PC-9 (cell line): ENCODE measurements around the gene RYR2. TPM values are rescaled to one million over a fixed set of nuclear protein-coding genes. Genes with fewer than 3 reads are reported as not detected.

Experiments
- BruUV-seq: library from RNA; stranded (reverse); fragments of 400-500 nt; replicated peaks from 2 replicates; lab custom pipeline; 2021; lab: Mats Ljungman, UMichigan
- CTCF ChIA-PET: fragments of 300-600 bp; sonication (Branson Sonifier 250); formaldehyde crosslinking; loops from one replicate; lab custom pipeline; 2022; ENCODE audit warnings: antibody characterized with exemption; lab: Charles Lee
- POLR2A ChIA-PET: fragments of 300-600 bp; sonication (Branson Sonifier 250); formaldehyde crosslinking; loops from one replicate; lab custom pipeline; 2022; ENCODE audit warnings: antibody characterized with exemption; ENCODE audit not compliant: unreplicated experiment; lab: Charles Lee
- DNase-seq, 2 experiments: peaks; one replicate each; pipeline versions ENCODE4 v3.0.0 to v3.0.0-alpha.2; 2015 to 2022; ENCODE audit warnings: mixed read lengths in 1 of 2
- H2AFZ ChIP-seq: fragments of 200-600 bp; sonication (generic); 2 replicates; pipeline ENCODE4 v1.8.1; 2017; ENCODE audit warnings: antibody characterized with exemption
- H3F3A ChIP-seq: fragments of 200-600 bp; sonication (generic); 2 replicates; pipeline ENCODE4 v1.8.1; 2017; ENCODE audit warnings: antibody characterized with exemption, mild to moderate bottlenecking, low read depth; ENCODE audit not compliant: insufficient read depth
- H3K27ac ChIP-seq: fragments of 200-600 bp; sonication (generic); 2 replicates; pipeline ENCODE4 v1.6.1; 2016; ENCODE audit warnings: mixed run types
- H3K27me3 ChIP-seq: fragments of 200-600 bp; sonication (generic); 2 replicates; pipeline ENCODE4 v1.6.1; 2016; ENCODE audit warnings: low read depth, mixed run types; ENCODE audit not compliant: insufficient read depth
- H3K36me3 ChIP-seq: fragments of 200-600 bp; sonication (generic); 2 replicates; pipeline ENCODE4 v1.6.1; 2016; ENCODE audit warnings: low read depth, mixed run types
- H3K4me1 ChIP-seq: fragments of 200-600 bp; sonication (generic); replicated peaks from 2 replicates; pipeline ENCODE4 v1.6.1; 2016; ENCODE audit warnings: mixed run types; ENCODE audit not compliant: insufficient read depth
- H3K4me2 ChIP-seq: fragments of 200-600 bp; sonication (generic); 2 replicates; pipeline ENCODE4 v1.6.1; 2017; ENCODE audit warnings: mixed run types
- H3K4me3 ChIP-seq: fragments of 200-600 bp; sonication (generic); 2 replicates; pipeline ENCODE4 v1.6.1; 2016; ENCODE audit warnings: mixed run types
- H3K79me2 ChIP-seq: fragments of 200-600 bp; sonication (generic); 2 replicates; pipeline ENCODE4 v1.6.1; 2017; ENCODE audit warnings: low read depth, mixed run types
- H3K9me2 ChIP-seq: fragments of 200-600 bp; sonication (generic); 2 replicates; pipeline ENCODE4 v1.8.1; 2017; ENCODE audit warnings: mild to moderate bottlenecking; ENCODE audit not compliant: insufficient read depth
- H3K9me3 ChIP-seq: fragments of 200-600 bp; sonication (generic); 2 replicates; pipeline ENCODE4 v1.8.1; 2016; ENCODE audit warnings: low read depth; ENCODE audit not compliant: insufficient read depth
- H4K20me1 ChIP-seq: fragments of 200-600 bp; sonication (generic); 2 replicates; pipeline ENCODE4 v1.8.1; 2017; ENCODE audit not compliant: insufficient read depth
- EZH2 ChIP-seq: fragments of 200-600 bp; sonication (generic); IDR thresholded peaks from 2 replicates; pipeline ENCODE4 v1.8.0; 2017; ENCODE audit warnings: antibody characterized with exemption, low read depth
- intact Hi-C: fragments of 100-400 bp; cut with micrococcal nuclease; formaldehyde crosslinking; loops from one replicate; pipeline ENCODE4 v1.10.0; 2022; ENCODE audit not compliant: unreplicated experiment
- total RNA-seq: library from RNA; stranded (reverse); gene quantifications from 2 replicates; pipeline ENCODE4 v1.2.3, GENCODE V29; 2021
- TF ChIP-seq, protein P1 (sequence below): fragments of 200-600 bp; sonication (generic); conservative IDR thresholded peaks from 2 replicates; pipeline ENCODE4 v1.6.1; 2017; ENCODE audit warnings: mixed run types, antibody characterized with exemption, mild to moderate bottlenecking, moderate library complexity

The RYR2 gene
- total RNA-seq, 1 experiment from 2014 or later: not detected

GRCh38 chr1:237134929-237135328, 92.9 kb downstream of the RYR2 start:
- POLR2A ChIA-PET: no interaction called here
- Histone ChIP-seq H3K9me2 (no peaks in the 10 kb centered on the region), H3K27ac (no peak overlapping the region), H2AFZ (no peak overlapping the region), H3K4me1 (no peaks in the 10 kb centered on the region), H3K4me3 (no peak overlapping the region), H3K36me3 (no peaks in the 10 kb centered on the region), H4K20me1 (no peaks in the 10 kb centered on the region), H3K9me3 (no peaks in the 10 kb centered on the region), H3K4me2 (no peak overlapping the region), H3F3A (no peaks in the 10 kb centered on the region), H3K79me2 (no peaks in the 10 kb centered on the region), H3K27me3 (no peaks in the 10 kb centered on the region; the same call in 1 of the 2 replicates)
- no peak for DNase-seq
- intact Hi-C loops: no loop called here
- no TSS peak for BruUV-seq
- TF ChIP-seq EZH2: no peak
- TF ChIP-seq, protein P1, sequence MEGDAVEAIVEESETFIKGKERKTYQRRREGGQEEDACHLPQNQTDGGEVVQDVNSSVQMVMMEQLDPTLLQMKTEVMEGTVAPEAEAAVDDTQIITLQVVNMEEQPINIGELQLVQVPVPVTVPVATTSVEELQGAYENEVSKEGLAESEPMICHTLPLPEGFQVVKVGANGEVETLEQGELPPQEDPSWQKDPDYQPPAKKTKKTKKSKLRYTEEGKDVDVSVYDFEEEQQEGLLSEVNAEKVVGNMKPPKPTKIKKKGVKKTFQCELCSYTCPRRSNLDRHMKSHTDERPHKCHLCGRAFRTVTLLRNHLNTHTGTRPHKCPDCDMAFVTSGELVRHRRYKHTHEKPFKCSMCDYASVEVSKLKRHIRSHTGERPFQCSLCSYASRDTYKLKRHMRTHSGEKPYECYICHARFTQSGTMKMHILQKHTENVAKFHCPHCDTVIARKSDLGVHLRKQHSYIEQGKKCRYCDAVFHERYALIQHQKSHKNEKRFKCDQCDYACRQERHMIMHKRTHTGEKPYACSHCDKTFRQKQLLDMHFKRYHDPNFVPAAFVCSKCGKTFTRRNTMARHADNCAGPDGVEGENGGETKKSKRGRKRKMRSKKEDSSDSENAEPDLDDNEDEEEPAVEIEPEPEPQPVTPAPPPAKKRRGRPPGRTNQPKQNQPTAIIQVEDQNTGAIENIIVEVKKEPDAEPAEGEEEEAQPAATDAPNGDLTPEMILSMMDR: no peak
- CTCF ChIA-PET: no interaction called here

DNA sequence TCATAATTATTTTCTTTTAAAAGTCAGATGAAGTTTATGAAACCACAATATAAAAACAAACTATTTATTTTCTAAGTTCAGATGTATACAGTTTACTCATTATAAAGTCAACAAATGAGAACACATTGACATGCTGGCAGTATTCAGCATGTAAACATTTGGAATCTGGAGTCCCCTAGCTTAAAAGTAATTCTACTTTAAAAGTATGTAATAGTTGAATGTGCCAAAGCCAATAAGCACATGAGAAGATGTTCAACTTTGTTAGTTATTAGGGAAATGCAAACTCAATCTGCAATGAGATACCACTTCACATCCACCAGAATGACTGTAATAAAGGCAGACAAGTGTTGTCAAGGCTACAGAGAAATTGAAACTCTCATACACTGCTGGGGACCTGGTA, 96.6 kb downstream of the RYR2 start:
- no peaks in the 10 kb centered on the region for H3K9me2 ChIP-seq
- CTCF ChIA-PET: no interaction called here
- H3K79me2 ChIP-seq: no peaks in the 10 kb centered on the region

GRCh38 chr1:237139732-237140131, 97.7 kb downstream of the RYR2 start:
- H3K9me2 ChIP-seq: no peaks in the 10 kb centered on the region
- no peaks in the 10 kb centered on the region for H3K4me1 ChIP-seq
- DNase-seq: no peak
- no peaks in the 10 kb centered on the region for H3K9me3 ChIP-seq
- TF ChIP-seq EZH2: no peak
- TF ChIP-seq, protein P1: no peak
- H3K36me3 ChIP-seq: no peaks in the 10 kb centered on the region
- BruUV-seq: no TSS peak
- no peak overlapping the region for H3K4me3 ChIP-seq
- no peak overlapping the region for H2AFZ ChIP-seq
- H3K4me2 ChIP-seq: no peak overlapping the region
- no peaks in the 10 kb centered on the region for H4K20me1 ChIP-seq
- ChIA-PET POLR2A (no interaction called here), CTCF (no interaction called here)
- H3K79me2 ChIP-seq: no peaks in the 10 kb centered on the region
- H3K27ac ChIP-seq: no peak overlapping the region
- peaks cover 9% of the 10 kb centered on the region; the same call in 1 of the 2 replicates for H3K27me3 ChIP-seq
- intact Hi-C loops: no loop called here
- no peaks in the 10 kb centered on the region for H3F3A ChIP-seq

More for the DNA sequence above, 96.6 kb downstream of the RYR2 start:
- intact Hi-C loops: no loop called here
- Histone ChIP-seq H3K4me2 (no peak overlapping the region), H3K4me1 (no peaks in the 10 kb centered on the region), H2AFZ (no peak overlapping the region), H3K4me3 (no peak overlapping the region), H4K20me1 (no peaks in the 10 kb centered on the region), H3K36me3 (no peaks in the 10 kb centered on the region), H3F3A (no peaks in the 10 kb centered on the region), H3K27ac (no peak overlapping the region), H3K9me3 (no peaks in the 10 kb centered on the region), H3K27me3 (peaks cover 6% of the 10 kb centered on the region; the same call in 1 of the 2 replicates)
- POLR2A ChIA-PET: no interaction called here
- no TSS peak for BruUV-seq
- no peak for DNase-seq
- no peak for TF ChIP-seq EZH2
- TF ChIP-seq, protein P1: no peak
